ENCODE measurements around the gene AIG1.

AIG1 gene

GRCh38 chr6:143313163-143313562 is 252.5 kb downstream of the AIG1 start:
- TF ChIP-seq CTCF (IDR thresholded peaks at IDR 0.05; ENCODE audit: control insufficient read depth, insufficient read depth, low read depth, low read length, missing control alignments), result no peak
- H3K4me3 ChIP-seq (ENCODE audit: control insufficient read depth, low read depth, low read length), result no peak overlapping the region
- DNase-seq (ENCODE audit: low read depth), result no peak

DNA sequence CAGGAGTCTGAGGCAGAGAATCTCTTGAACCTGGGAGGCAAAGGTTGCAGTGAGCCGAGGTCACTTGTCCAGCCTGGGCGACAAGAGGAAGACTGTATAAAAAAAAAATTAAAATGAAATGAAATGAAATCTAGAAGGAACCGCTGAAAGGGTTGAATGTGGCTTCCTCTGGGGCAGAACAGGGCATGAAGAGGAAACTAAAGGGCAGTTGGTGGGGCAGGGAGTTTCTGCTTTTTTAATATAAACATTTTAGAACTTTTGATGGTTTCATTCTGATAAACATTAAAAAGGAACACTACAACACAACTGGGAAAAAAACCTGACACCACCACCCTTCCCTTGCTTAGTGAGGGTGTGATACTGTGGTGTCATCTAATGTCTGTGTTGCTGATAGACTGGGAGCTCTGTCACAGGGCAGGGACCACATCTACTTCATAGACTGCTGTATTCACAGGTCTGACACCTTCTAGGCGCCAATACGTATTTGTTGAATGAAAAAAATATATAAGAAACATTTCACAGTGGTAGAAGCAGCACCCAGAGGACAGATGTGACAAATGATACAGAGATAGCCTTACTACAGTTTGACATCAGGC is 260.9 kb downstream of the AIG1 start:
- no peak for TF ChIP-seq CTCF (IDR thresholded peaks at IDR 0.05; ENCODE audit: control insufficient read depth, insufficient read depth, low read depth, low read length, missing control alignments)
- H3K4me3 ChIP-seq (ENCODE audit: control insufficient read depth, low read depth, low read length), result no peak overlapping the region
- no peak for DNase-seq (ENCODE audit: low read depth)

DNA sequence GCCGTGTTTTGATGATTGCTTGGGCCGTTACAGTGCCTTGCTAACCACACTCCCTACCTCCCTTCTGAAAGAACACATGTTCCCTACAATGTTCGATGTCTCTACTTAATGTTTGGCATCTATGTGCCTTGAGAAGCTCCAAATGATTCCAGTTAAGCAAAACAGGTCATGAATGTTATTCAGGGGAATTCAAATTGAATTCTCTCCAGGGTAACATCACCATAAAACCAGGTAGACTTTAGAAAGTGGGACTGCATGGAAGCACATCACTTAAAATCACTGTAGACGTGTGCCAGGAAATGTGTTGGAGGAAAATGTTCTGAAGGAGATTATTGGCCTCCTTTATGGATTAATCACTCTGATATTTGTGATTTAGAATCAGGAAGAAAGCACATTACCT is 261.7 kb downstream of the AIG1 start:
- no peak overlapping the region for H3K4me3 ChIP-seq (ENCODE audit: control insufficient read depth, low read depth, low read length)
- TF ChIP-seq CTCF (IDR thresholded peaks at IDR 0.05; ENCODE audit: control insufficient read depth, insufficient read depth, low read depth, low read length, missing control alignments), result no peak
- DNase-seq (ENCODE audit: low read depth), result no peak

DNA sequence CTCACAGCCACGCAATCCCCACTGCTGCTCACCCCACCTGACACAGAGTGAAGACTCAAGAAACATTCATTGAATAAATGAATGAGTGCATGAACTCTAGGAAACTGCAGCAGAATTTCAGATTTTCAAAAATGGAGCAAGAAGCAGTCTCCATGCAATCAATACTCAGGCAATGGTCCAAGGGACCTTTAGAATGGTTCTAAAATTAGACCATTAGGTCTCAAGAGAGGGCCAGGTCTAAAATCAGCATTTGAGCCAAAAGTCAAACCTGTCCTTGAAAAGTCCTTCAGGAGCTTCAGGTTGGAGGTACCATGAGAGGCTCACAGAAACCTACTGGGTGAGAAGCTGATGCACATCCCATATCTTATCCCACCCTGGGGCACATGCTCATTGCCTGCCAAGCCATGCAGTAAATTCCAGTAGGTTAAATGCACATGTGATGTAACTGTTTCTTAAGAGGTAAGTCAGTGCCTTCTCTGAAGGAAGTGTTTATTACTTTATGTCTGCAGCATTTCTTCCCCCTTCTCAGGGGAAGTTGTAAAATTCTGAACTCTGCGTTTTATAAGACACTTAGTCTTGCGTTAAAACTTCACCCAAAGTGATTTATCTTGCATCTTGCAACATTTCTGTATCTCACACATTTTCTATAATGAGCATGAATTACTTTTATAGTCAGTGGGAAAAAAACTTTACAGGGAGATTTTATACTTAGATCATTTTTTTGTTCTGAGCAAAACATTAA is 263.2 kb downstream of the AIG1 start:
- DNase-seq (ENCODE audit: low read depth), result peak; percentile 91
- H3K4me3 ChIP-seq (ENCODE audit: control insufficient read depth, low read depth, low read length), result no peak overlapping the region
- no peak for TF ChIP-seq CTCF (IDR thresholded peaks at IDR 0.05; ENCODE audit: control insufficient read depth, insufficient read depth, low read depth, low read length, missing control alignments)

DNA sequence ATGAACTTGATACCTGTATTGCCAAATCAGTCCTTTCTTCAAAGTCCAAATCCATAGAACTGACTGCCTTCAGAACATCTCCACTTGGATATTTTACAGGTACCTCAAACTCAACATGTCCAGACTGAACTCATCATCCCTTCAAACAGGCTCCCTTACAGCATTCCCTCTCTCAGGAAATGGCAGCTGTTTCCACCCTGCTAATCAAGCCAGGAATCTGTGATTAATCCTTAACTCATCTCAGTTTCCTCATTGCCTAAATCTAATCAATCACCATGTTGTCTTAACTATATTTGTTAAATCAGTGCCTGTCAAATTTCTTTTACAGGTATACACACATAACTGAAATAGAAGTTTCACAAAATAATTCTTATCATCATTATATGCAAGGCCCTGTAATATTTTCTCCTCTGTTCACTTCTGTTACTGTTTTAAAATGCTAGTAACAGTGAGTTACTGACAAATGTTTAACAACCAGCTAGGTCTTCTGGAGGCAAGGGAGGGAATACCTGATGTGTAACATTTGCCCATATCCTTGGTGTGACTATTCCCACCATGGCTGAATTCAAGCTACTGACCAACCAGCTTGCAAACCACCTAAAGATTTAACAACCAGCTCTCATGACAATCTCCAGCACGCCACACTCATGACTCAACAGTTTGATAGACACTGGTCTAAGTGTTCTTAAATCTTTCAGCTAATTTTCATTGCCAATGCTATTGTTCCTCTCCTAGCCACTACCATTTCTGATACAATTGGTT is 264.9 kb downstream of the AIG1 start:
- no peak for DNase-seq (ENCODE audit: low read depth)
- no peak overlapping the region for H3K4me3 ChIP-seq (ENCODE audit: control insufficient read depth, low read depth, low read length)
- TF ChIP-seq CTCF (IDR thresholded peaks at IDR 0.05; ENCODE audit: control insufficient read depth, insufficient read depth, low read depth, low read length, missing control alignments), result no peak

GRCh38 chr6:143328876-143329275 is 268.2 kb downstream of the AIG1 start:
- no peak overlapping the region for H3K4me3 ChIP-seq (ENCODE audit: control insufficient read depth, low read depth, low read length)
- DNase-seq (ENCODE audit: low read depth), result no peak
- TF ChIP-seq CTCF (IDR thresholded peaks at IDR 0.05; ENCODE audit: control insufficient read depth, insufficient read depth, low read depth, low read length, missing control alignments), result no peak
